Measurements from ENCODE around the gene CCNJL. TPM values are rescaled to one million over a fixed set of nuclear protein-coding genes. Genes with fewer than 3 reads are reported as not detected.

The CCNJL gene
- total RNA-seq, 1 experiment from 2014 or later: 33.9 TPM

DNA sequence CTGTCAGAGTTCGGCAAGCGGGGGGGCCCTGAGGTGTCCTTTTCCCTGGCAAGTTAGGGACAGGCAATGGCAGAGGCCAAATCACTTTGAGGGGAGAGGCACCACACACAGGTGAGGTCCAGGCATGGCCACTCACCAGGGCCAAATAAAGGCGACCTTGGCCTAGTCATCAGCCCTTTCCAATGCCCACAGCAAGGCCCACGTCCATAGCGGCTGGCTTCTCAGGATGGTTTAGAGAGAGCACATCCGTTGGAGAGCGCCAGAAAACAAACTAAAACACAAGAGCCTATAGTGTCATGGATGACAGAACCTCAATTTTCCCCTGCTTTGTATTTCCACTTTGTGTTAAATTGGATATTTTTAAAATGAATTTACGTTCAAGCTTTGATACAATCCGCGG is 7.0 kb downstream of the CCNJL start:
- Histone ChIP-seq H3F3A (ENCODE audit: insufficient read depth, low read depth) (0 out of 2 replicates have a peak, but pooled peaks cover 5% of the 10 kb centered on the region), H3K9me2 (ENCODE audit: insufficient read depth) (no peaks in the 10 kb centered on the region), H4K20me1 (ENCODE audit: insufficient read depth) (no peaks in the 10 kb centered on the region), H3K4me1 (replicated peaks; ENCODE audit: insufficient read depth) (no peaks in the 10 kb centered on the region), H3K79me2 (ENCODE audit: low read depth) (0 out of 2 replicates have a peak, but pooled peaks cover 5% of the 10 kb centered on the region), H2AFZ (no peak overlapping the region), H3K27ac (no peak overlapping the region), H3K4me3 (no peak overlapping the region), H3K4me2 (no peak overlapping the region), H3K36me3 (ENCODE audit: low read depth) (peaks cover 11% of the 10 kb centered on the region; the same call in 1 of the 2 replicates), H3K27me3 (ENCODE audit: insufficient read depth, low read depth) (no peaks in the 10 kb centered on the region), H3K9me3 (ENCODE audit: insufficient read depth, low read depth) (no peaks in the 10 kb centered on the region)
- intact Hi-C loops (cut with micrococcal nuclease; ENCODE audit: unreplicated experiment): loop anchor here (2.0 kb wide), 1 partner anchor 39 kb away; no protein-coding TSS in a partner anchor
- CTCF ChIA-PET: interaction anchor here (0.6 to 0.8 kb wide), 2 partner anchors 96 to 146 kb away, joined by 3 to 11 read pairs; no protein-coding TSS in a partner anchor
- TF ChIP-seq, protein P1, sequence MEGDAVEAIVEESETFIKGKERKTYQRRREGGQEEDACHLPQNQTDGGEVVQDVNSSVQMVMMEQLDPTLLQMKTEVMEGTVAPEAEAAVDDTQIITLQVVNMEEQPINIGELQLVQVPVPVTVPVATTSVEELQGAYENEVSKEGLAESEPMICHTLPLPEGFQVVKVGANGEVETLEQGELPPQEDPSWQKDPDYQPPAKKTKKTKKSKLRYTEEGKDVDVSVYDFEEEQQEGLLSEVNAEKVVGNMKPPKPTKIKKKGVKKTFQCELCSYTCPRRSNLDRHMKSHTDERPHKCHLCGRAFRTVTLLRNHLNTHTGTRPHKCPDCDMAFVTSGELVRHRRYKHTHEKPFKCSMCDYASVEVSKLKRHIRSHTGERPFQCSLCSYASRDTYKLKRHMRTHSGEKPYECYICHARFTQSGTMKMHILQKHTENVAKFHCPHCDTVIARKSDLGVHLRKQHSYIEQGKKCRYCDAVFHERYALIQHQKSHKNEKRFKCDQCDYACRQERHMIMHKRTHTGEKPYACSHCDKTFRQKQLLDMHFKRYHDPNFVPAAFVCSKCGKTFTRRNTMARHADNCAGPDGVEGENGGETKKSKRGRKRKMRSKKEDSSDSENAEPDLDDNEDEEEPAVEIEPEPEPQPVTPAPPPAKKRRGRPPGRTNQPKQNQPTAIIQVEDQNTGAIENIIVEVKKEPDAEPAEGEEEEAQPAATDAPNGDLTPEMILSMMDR (conservative IDR thresholded peaks at IDR 0.05): no peak
- TF ChIP-seq EZH2 (IDR thresholded peaks at IDR 0.05; ENCODE audit: low read depth): no peak
- no peak for DNase-seq
- BruUV-seq (replicated peaks): no TSS peak
- POLR2A ChIA-PET (ENCODE audit: unreplicated experiment): no interaction called here

DNA sequence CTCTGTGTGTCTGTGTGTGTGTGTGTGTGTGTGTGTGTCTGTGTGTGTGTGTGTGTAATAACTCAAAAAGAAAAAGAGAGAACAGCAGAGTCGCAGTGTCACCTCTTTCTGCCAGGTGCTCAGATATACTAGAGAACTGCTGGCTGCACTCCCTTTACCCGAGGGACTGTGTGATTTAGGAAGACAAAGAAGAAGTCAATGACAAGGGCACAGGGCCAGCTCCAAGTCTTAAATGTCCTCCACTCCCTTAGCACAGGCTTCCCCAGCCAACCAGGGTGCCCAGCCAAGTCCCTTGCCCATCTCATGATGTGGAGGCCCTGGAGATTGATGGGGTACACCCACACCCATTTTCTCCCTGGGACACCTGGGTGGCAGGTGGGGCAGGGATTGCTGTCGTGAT is 8.7 kb downstream of the CCNJL start:
- no peak overlapping the region for H3K4me2 ChIP-seq
- intact Hi-C loops (cut with micrococcal nuclease; ENCODE audit: unreplicated experiment): loop anchor here (1.0 to 2.0 kb wide), 2 partner anchors 16 to 41 kb away; no protein-coding TSS in a partner anchor
- no peak overlapping the region for H3K27ac ChIP-seq
- H3K9me3 ChIP-seq (ENCODE audit: insufficient read depth, low read depth): no peaks in the 10 kb centered on the region
- peaks cover 9% of the 10 kb centered on the region; the same call in 1 of the 2 replicates for H3K36me3 ChIP-seq (ENCODE audit: low read depth)
- H3K27me3 ChIP-seq (ENCODE audit: insufficient read depth, low read depth): no peaks in the 10 kb centered on the region
- no peak overlapping the region for H2AFZ ChIP-seq
- no peaks in the 10 kb centered on the region for H3K9me2 ChIP-seq (ENCODE audit: insufficient read depth)
- DNase-seq: no peak
- no peak overlapping the region for H3K4me3 ChIP-seq
- no peaks in the 10 kb centered on the region for H3K4me1 ChIP-seq (replicated peaks; ENCODE audit: insufficient read depth)
- no TSS peak for BruUV-seq (replicated peaks)
- no peak for TF ChIP-seq EZH2 (IDR thresholded peaks at IDR 0.05; ENCODE audit: low read depth)
- TF ChIP-seq, protein P1 (conservative IDR thresholded peaks at IDR 0.05): no peak
- H3K79me2 ChIP-seq (ENCODE audit: low read depth): 0 out of 2 replicates have a peak, but pooled peaks cover 5% of the 10 kb centered on the region
- no peaks in the 10 kb centered on the region for H3F3A ChIP-seq (ENCODE audit: insufficient read depth, low read depth)
- ChIA-PET POLR2A (ENCODE audit: unreplicated experiment) (interaction anchor here (0.6 kb wide), 1 partner anchor 12 kb away, joined by 6 read pairs; no protein-coding TSS in a partner anchor), CTCF (interaction anchor here (0.5 to 1.2 kb wide), 2 partner anchors 106 to 282 kb away, joined by 3 to 5 read pairs; no protein-coding TSS in a partner anchor)
- no peaks in the 10 kb centered on the region for H4K20me1 ChIP-seq (ENCODE audit: insufficient read depth)

DNA sequence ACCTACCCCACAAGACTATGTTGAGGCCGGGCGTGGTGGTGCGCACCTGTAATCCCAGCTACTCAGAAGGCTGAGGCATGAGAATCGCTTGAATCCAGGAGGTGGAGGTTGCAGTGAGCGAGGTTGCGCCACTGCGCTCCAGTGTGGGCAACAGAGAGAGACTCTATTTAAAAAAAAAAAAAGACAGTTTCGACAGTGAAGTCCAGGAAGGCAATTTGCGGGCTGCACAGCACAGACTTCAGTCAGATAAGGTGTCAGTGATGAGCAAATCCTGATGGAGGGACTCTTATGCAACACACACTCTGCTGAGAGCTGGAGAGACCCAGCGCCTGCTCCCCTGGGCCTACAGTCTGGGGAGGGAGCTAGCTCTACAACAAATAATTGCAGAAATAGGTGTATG is 14.2 kb downstream of the CCNJL start:
- 0 out of 2 replicates have a peak, but pooled peaks cover 4% of the 10 kb centered on the region for H3F3A ChIP-seq (ENCODE audit: insufficient read depth, low read depth)
- no peaks in the 10 kb centered on the region; the same call in 1 of the 2 replicates for H3K79me2 ChIP-seq (ENCODE audit: low read depth)
- no peaks in the 10 kb centered on the region for H3K36me3 ChIP-seq (ENCODE audit: low read depth)
- no peaks in the 10 kb centered on the region for H3K9me2 ChIP-seq (ENCODE audit: insufficient read depth)
- no TSS peak for BruUV-seq (replicated peaks)
- no peak overlapping the region for H3K4me2 ChIP-seq
- no peak overlapping the region for H3K4me3 ChIP-seq
- 0 out of 2 replicates have a peak, but pooled peaks cover 5% of the 10 kb centered on the region for H3K4me1 ChIP-seq (replicated peaks; ENCODE audit: insufficient read depth)
- H3K27ac ChIP-seq: no peak overlapping the region
- TF ChIP-seq EZH2 (IDR thresholded peaks at IDR 0.05; ENCODE audit: low read depth): no peak
- TF ChIP-seq, protein P1 (conservative IDR thresholded peaks at IDR 0.05): no peak
- no peaks in the 10 kb centered on the region for H3K27me3 ChIP-seq (ENCODE audit: insufficient read depth, low read depth)
- H3K9me3 ChIP-seq (ENCODE audit: insufficient read depth, low read depth): no peaks in the 10 kb centered on the region
- no peak for DNase-seq
- intact Hi-C loops (cut with micrococcal nuclease; ENCODE audit: unreplicated experiment): no loop called here
- ChIA-PET POLR2A (ENCODE audit: unreplicated experiment) (no interaction called here), CTCF (no interaction called here)
- H2AFZ ChIP-seq: no peak overlapping the region
- peaks cover 5% of the 10 kb centered on the region; the same call in 1 of the 2 replicates for H4K20me1 ChIP-seq (ENCODE audit: insufficient read depth)

Measured in PC-9 (cell line).